Caco-2 (cell line): Measurements from ENCODE around the gene ADARB2. TPM values are rescaled to one million over a fixed set of nuclear protein-coding genes. Genes with fewer than 3 reads are reported as not detected.

Source experiments
- BruUV-seq: library from RNA; stranded (reverse); fragments of 400-500 nt; replicated peaks from 2 replicates; lab custom pipeline; 2021; lab: Mats Ljungman, UMichigan
- CTCF ChIA-PET: fragments of 300-600 bp; sonication (Branson Sonifier 250); formaldehyde crosslinking; loops from one replicate; lab custom pipeline; 2022; ENCODE audit warnings: antibody characterized with exemption; lab: Charles Lee
- POLR2A ChIA-PET: fragments of 300-600 bp; sonication (Branson Sonifier 250); formaldehyde crosslinking; loops from one replicate; lab custom pipeline; 2022; ENCODE audit warnings: antibody characterized with exemption; lab: Charles Lee
- DNase-seq, 2 experiments: peaks; one replicate each; pipeline versions ENCODE4 v3.0.0 to v3.0.0-alpha.2; 2020 to 2022
- H3K27me3 ChIP-seq: replicated peaks from 2 replicates; pipeline ENCODE4 v1.6.0; 2011; ENCODE audit warnings: low read length; ENCODE audit not compliant: control insufficient read depth, insufficient read depth
- H3K36me3 ChIP-seq: 2 replicates; pipeline ENCODE4 v1.5.1; 2011; ENCODE audit warnings: low read length; ENCODE audit not compliant: control insufficient read depth, insufficient read depth
- H3K4me1 ChIP-seq: fragments of 250-450 bp; sonication (Bioruptor Pico); 2 replicates; pipeline ENCODE4 v1.5.1; 2020; ENCODE audit warnings: mild to moderate bottlenecking
- H3K4me3 ChIP-seq: 2 replicates; pipeline ENCODE4 v1.5.1; 2011; ENCODE audit warnings: low read depth, mild to moderate bottlenecking, control low read depth, low read length
- H3K9me3 ChIP-seq: fragments of 250-450 bp; sonication (Bioruptor Pico); 2 replicates; pipeline ENCODE4 v1.5.1; 2020; ENCODE audit warnings: mild to moderate bottlenecking, moderate library complexity
- H3K27ac Mint-ChIP-seq: one replicate; pipeline ENCODE4 v1.8.0; 2022; ENCODE audit warnings: mixed read lengths; ENCODE audit not compliant: unreplicated experiment
- H3K27me3 Mint-ChIP-seq: one replicate; pipeline ENCODE4 v1.8.0; 2022; ENCODE audit warnings: mixed read lengths; ENCODE audit not compliant: insufficient read depth, unreplicated experiment
- H3K36me3 Mint-ChIP-seq: one replicate; pipeline ENCODE4 v1.8.0; 2022; ENCODE audit warnings: mild to moderate bottlenecking, mixed read lengths; ENCODE audit not compliant: insufficient read depth, unreplicated experiment
- H3K4me1 Mint-ChIP-seq: one replicate; pipeline ENCODE4 v1.8.0; 2022; ENCODE audit warnings: low read depth, mixed read lengths; ENCODE audit not compliant: unreplicated experiment
- H3K4me3 Mint-ChIP-seq: one replicate; pipeline ENCODE4 v1.8.0; 2022; ENCODE audit warnings: mild to moderate bottlenecking, moderate library complexity, mixed read lengths; ENCODE audit not compliant: unreplicated experiment
- H3K9me3 Mint-ChIP-seq: one replicate; pipeline ENCODE4 v1.8.0; 2022; ENCODE audit warnings: mixed read lengths; ENCODE audit not compliant: unreplicated experiment
- intact Hi-C: fragments of 100-400 bp; cut with micrococcal nuclease; formaldehyde crosslinking; loops from one replicate; pipeline ENCODE4 v1.10.0; 2022; ENCODE audit not compliant: unreplicated experiment
- total RNA-seq: library from RNA; stranded (reverse); gene quantifications from 2 replicates; pipeline ENCODE4 v1.2.3, GENCODE V29; 2022
- TF ChIP-seq, protein P1 (sequence below), 2 experiments: fragments of 200-600 bp in 1 of 2; IDR thresholded peaks; 1 replicate in 1 of 2; 2 replicates in 1 of 2; pipeline versions ENCODE4 v1.5.1 to v1.8.0; 2011 to 2022; ENCODE audit warnings: antibody characterized with exemption in 1 of 2, control low read depth in 1 of 2, inconsistent platforms in 1 of 2, low read depth in 1 of 2, low read length in 1 of 2, mild to moderate bottlenecking in 1 of 2, moderate library complexity in 1 of 2; ENCODE audit not compliant: insufficient read depth in 1 of 2, severe bottlenecking in 1 of 2, unreplicated experiment in 1 of 2

The ADARB2 gene
- total RNA-seq, 1 experiment from 2014 or later, result 0.27 TPM

GRCh38 chr10:1560535-1561192, 176.7 kb downstream of the ADARB2 start:
- no peaks in the 10 kb centered on the region for H3K36me3 Mint-ChIP-seq
- POLR2A ChIA-PET, result no interaction called here
- H3K4me3 Mint-ChIP-seq, result no peak overlapping the region
- CTCF ChIA-PET, result no interaction called here
- no peaks in the 10 kb centered on the region for H3K4me1 Mint-ChIP-seq
- no peaks in the 10 kb centered on the region for H3K9me3 Mint-ChIP-seq
- TF ChIP-seq, protein P1, sequence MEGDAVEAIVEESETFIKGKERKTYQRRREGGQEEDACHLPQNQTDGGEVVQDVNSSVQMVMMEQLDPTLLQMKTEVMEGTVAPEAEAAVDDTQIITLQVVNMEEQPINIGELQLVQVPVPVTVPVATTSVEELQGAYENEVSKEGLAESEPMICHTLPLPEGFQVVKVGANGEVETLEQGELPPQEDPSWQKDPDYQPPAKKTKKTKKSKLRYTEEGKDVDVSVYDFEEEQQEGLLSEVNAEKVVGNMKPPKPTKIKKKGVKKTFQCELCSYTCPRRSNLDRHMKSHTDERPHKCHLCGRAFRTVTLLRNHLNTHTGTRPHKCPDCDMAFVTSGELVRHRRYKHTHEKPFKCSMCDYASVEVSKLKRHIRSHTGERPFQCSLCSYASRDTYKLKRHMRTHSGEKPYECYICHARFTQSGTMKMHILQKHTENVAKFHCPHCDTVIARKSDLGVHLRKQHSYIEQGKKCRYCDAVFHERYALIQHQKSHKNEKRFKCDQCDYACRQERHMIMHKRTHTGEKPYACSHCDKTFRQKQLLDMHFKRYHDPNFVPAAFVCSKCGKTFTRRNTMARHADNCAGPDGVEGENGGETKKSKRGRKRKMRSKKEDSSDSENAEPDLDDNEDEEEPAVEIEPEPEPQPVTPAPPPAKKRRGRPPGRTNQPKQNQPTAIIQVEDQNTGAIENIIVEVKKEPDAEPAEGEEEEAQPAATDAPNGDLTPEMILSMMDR (IDR thresholded peaks at IDR 0.05; ENCODE audit: insufficient read depth in 1 of 2, low read depth in 1 of 2, low read length in 1 of 2, severe bottlenecking in 1 of 2, unreplicated experiment in 1 of 2), result no peak
- H3K36me3 ChIP-seq, result no peaks in the 10 kb centered on the region
- no peak overlapping the region for H3K4me3 ChIP-seq
- H3K4me1 ChIP-seq, result no peaks in the 10 kb centered on the region
- BruUV-seq, result no TSS peak
- H3K27me3 ChIP-seq, result peaks cover 1% of the 10 kb centered on the region; the same call in 1 of the 2 replicates
- no peaks in the 10 kb centered on the region for H3K9me3 ChIP-seq
- H3K27ac Mint-ChIP-seq, result no peak overlapping the region
- intact Hi-C loops, result no loop called here
- DNase-seq, result no peak
- H3K27me3 Mint-ChIP-seq, result peaks cover 33% of the 10 kb centered on the region

DNA sequence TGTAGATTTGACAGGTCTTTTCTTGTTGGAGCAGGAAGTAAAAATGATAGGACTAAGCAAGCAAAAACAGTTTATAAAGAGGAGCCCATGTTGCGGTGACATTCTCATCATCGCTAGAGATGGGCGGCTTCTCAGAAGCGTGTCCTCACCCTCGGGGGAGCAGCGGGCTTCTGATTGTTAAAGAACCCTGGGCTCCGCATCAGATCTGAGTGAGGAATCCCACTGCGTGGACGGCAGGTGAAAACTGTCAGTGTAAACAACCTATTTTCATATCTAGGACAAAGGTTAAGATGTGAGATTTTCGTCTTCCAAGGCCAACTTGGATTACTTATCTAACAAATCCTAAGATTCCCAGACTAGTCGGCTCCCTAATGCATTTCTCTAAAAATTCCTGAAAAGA, 177.6 kb downstream of the ADARB2 start:
- no peak overlapping the region for H3K4me3 Mint-ChIP-seq
- Histone ChIP-seq H3K9me3 (no peaks in the 10 kb centered on the region), H3K36me3 (no peaks in the 10 kb centered on the region), H3K4me3 (no peak overlapping the region), H3K4me1 (no peaks in the 10 kb centered on the region), H3K27me3 (peaks cover 1% of the 10 kb centered on the region; the same call in 1 of the 2 replicates)
- ChIA-PET CTCF (no interaction called here), POLR2A (no interaction called here)
- H3K27me3 Mint-ChIP-seq, result peaks cover 29% of the 10 kb centered on the region
- no peaks in the 10 kb centered on the region for H3K36me3 Mint-ChIP-seq
- H3K9me3 Mint-ChIP-seq, result no peaks in the 10 kb centered on the region
- BruUV-seq, result no TSS peak
- no peak for DNase-seq
- TF ChIP-seq, protein P1 (IDR thresholded peaks at IDR 0.05; ENCODE audit: insufficient read depth in 1 of 2, low read depth in 1 of 2, low read length in 1 of 2, severe bottlenecking in 1 of 2, unreplicated experiment in 1 of 2), result no peak
- no peaks in the 10 kb centered on the region for H3K4me1 Mint-ChIP-seq
- intact Hi-C loops, result no loop called here
- no peak overlapping the region for H3K27ac Mint-ChIP-seq

DNA sequence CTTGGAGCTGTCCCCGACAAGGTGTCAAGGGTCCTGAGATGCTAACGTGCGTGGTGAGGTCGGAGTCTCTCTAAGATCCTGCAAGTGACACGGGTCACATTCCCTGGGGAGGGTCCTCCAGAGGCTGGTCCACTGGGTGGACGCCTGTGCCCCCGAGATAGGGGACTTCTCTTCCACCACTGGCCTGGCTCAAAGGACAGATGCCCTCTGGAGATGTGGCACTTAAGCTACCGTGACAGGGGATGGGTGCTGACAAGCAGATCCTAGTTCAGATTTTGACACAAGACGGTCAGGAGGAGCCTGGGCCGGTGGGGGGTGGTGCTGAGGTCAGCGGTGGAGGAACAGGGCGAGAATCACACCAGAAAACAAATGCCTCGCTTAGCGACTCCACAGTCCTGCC, 178.0 kb downstream of the ADARB2 start:
- peaks cover 1% of the 10 kb centered on the region; the same call in 1 of the 2 replicates for H3K27me3 ChIP-seq
- H3K9me3 ChIP-seq, result no peaks in the 10 kb centered on the region
- DNase-seq, result no peak
- Mint-ChIP-seq H3K27me3 (peaks cover 34% of the 10 kb centered on the region), H3K4me1 (no peaks in the 10 kb centered on the region), H3K36me3 (no peaks in the 10 kb centered on the region), H3K4me3 (no peak overlapping the region), H3K9me3 (no peaks in the 10 kb centered on the region), H3K27ac (no peak overlapping the region)
- POLR2A ChIA-PET, result no interaction called here
- CTCF ChIA-PET, result no interaction called here
- TF ChIP-seq, protein P1 (IDR thresholded peaks at IDR 0.05; ENCODE audit: insufficient read depth in 1 of 2, low read depth in 1 of 2, low read length in 1 of 2, severe bottlenecking in 1 of 2, unreplicated experiment in 1 of 2), result no peak
- H3K36me3 ChIP-seq, result no peaks in the 10 kb centered on the region
- no peaks in the 10 kb centered on the region for H3K4me1 ChIP-seq
- intact Hi-C loops, result no loop called here
- no TSS peak for BruUV-seq
- H3K4me3 ChIP-seq, result no peak overlapping the region
